ENCODE measurements around the gene NABP1.

GRCh38 chr2:191688934-191689695 is 11.2 kb downstream of the NABP1 start:
- TF ChIP-seq CTCF (IDR thresholded peaks at IDR 0.05) (no peak), POLR2A (IDR thresholded peaks at IDR 0.05) (no peak), POLR2AphosphoS5 (IDR thresholded peaks at IDR 0.05) (no peak), EP300 (IDR thresholded peaks at IDR 0.05) (no peak)

All from sigmoid colon (tissue), 4 donors.